ENCODE results near the gene CHST11. TPM values are rescaled to one million over a fixed set of nuclear protein-coding genes. Genes with fewer than 3 reads are reported as not detected.
A peak's percentile ranks its signal among the peaks of the same experiment; 100 is the strongest.

The CHST11 gene
- total and polyA plus RNA-seq, 7 donors: 0.60 to 22.8 (median 10.0) TPM

- Histone ChIP-seq H3K4me3 (no peak overlapping the region), H3K9me3 (no peaks in the 10 kb centered on the region), H3K4me1 (no peaks in the 10 kb centered on the region), H3K36me3 (no peaks in the 10 kb centered on the region), H3K27me3 (no peaks in the 10 kb centered on the region), H3K27ac (no peak overlapping the region)
- no peak for DNase-seq
- 88 to 95% methylated on average over 1 of the region's 1 CpG for WGBS, 2 donors
- intact Hi-C loops (cut with DNase I): no loop called here
- TF ChIP-seq POLR2AphosphoS5 (IDR thresholded peaks at IDR 0.05) (no peak), POLR2A (IDR thresholded peaks at IDR 0.05) (no peak), EP300 (IDR thresholded peaks at IDR 0.05) (no peak), CTCF (IDR thresholded peaks at IDR 0.05) (no peak)
These were observed 8.3 kb upstream of the CHST11 start for GRCh38 chr12:104448451-104448850.

GRCh38 chr12:104450700-104451099, 6.0 kb upstream of the CHST11 start:
- H3K36me3 ChIP-seq: no peaks in the 10 kb centered on the region
- TF ChIP-seq CTCF (IDR thresholded peaks at IDR 0.05) (no peak), POLR2AphosphoS5 (IDR thresholded peaks at IDR 0.05) (no peak), POLR2A (IDR thresholded peaks at IDR 0.05) (no peak), EP300 (IDR thresholded peaks at IDR 0.05) (no peak)
- DNase-seq: no peak
- peaks cover 0 to 3% (median under 1%) of the 10 kb centered on the region in 4 donors for H3K4me1 ChIP-seq
- no peak overlapping the region for H3K4me3 ChIP-seq
- no peak overlapping the region for H3K27ac ChIP-seq
- intact Hi-C loops (cut with DNase I): loop anchor here (10.0 kb wide), 1 partner anchor 266 kb away; no protein-coding TSS in a partner anchor
- no peaks in the 10 kb centered on the region for H3K27me3 ChIP-seq
- H3K9me3 ChIP-seq: no peaks in the 10 kb centered on the region

GRCh38 chr12:104452087-104452486, 4.7 kb upstream of the CHST11 start:
- DNase-seq: no peak
- Histone ChIP-seq H3K27me3 (no peaks in the 10 kb centered on the region), H3K36me3 (no peaks in the 10 kb centered on the region), H3K9me3 (no peaks in the 10 kb centered on the region), H3K4me1 (peaks cover 0 to 11% (median 6%) of the 10 kb centered on the region in 4 donors), H3K4me3 (no peak overlapping the region), H3K27ac (no peak overlapping the region)
- TF ChIP-seq POLR2AphosphoS5 (IDR thresholded peaks at IDR 0.05) (no peak), POLR2A (IDR thresholded peaks at IDR 0.05) (no peak), EP300 (IDR thresholded peaks at IDR 0.05) (no peak), CTCF (IDR thresholded peaks at IDR 0.05) (no peak)
- intact Hi-C loops (cut with DNase I): loop anchor here (10.0 kb wide), 1 partner anchor 267 kb away; no protein-coding TSS in a partner anchor
- 90 to 91% methylated on average over 1 of the region's 1 CpG for WGBS, 2 donors

GRCh38 chr12:104453133-104453532, 3.6 kb upstream of the CHST11 start:
- intact Hi-C loops (cut with DNase I): loop anchor here (10.0 kb wide), 1 partner anchor 268 kb away; no protein-coding TSS in a partner anchor
- no peak for TF ChIP-seq CTCF (IDR thresholded peaks at IDR 0.05)
- TF ChIP-seq EP300 (IDR thresholded peaks at IDR 0.05): no peak
- no peak for TF ChIP-seq POLR2AphosphoS5 (IDR thresholded peaks at IDR 0.05)
- TF ChIP-seq POLR2A (IDR thresholded peaks at IDR 0.05): no peak
- WGBS, 2 donors: 69 to 84% methylated on average over 2 of the region's 2 CpGs
- Histone ChIP-seq H3K9me3 (no peaks in the 10 kb centered on the region), H3K27ac (no peak overlapping the region), H3K27me3 (no peaks in the 10 kb centered on the region), H3K36me3 (no peaks in the 10 kb centered on the region), H3K4me3 (no peak overlapping the region), H3K4me1 (peaks cover 0 to 16% (median 8%) of the 10 kb centered on the region in 4 donors)
- DNase-seq: no peak

GRCh38 chr12:104454997-104455396, 1.8 kb upstream of the CHST11 start:
- Histone ChIP-seq H3K27me3 (no peaks in the 10 kb centered on the region), H3K27ac (no peak overlapping the region), H3K4me3 (no peak overlapping the region), H3K4me1 (peaks cover 0 to 29% (median 17%) of the 10 kb centered on the region in 4 donors), H3K36me3 (no peaks in the 10 kb centered on the region), H3K9me3 (no peaks in the 10 kb centered on the region)
- intact Hi-C loops (cut with DNase I): loop anchor here (5.0 to 10.0 kb wide), 5 partner anchors 147 to 422 kb away; no protein-coding TSS in a partner anchor
- TF ChIP-seq EP300 (IDR thresholded peaks at IDR 0.05): no peak
- TF ChIP-seq POLR2AphosphoS5 (IDR thresholded peaks at IDR 0.05): no peak
- no peak for TF ChIP-seq POLR2A (IDR thresholded peaks at IDR 0.05)
- no peak for TF ChIP-seq CTCF (IDR thresholded peaks at IDR 0.05)
- 96 to 97% methylated on average over 1 of the region's 1 CpG for WGBS, 2 donors
- peak; percentile 38 for DNase-seq

All from sigmoid colon (tissue), 7 donors.